H1 (cell line): ENCODE measurements around the gene USP36. TPM values are rescaled to one million over a fixed set of nuclear protein-coding genes. Genes with fewer than 3 reads are reported as not detected.

ENCODE experiments used
- CTCF ChIA-PET: fragments of 300-600 bp; sonication (Branson Sonifier 250); formaldehyde crosslinking; loops from one replicate; lab custom pipeline; 2021; ENCODE audit not compliant: partially characterized antibody; lab: Charles Lee
- POLR2A ChIA-PET: fragments of 300-600 bp; sonication (Branson Sonifier 250); formaldehyde crosslinking; loops from one replicate; lab custom pipeline; 2021; ENCODE audit warnings: inconsistent platforms; ENCODE audit not compliant: partially characterized antibody; lab: Charles Lee
- DNase-seq, 2 experiments: peaks; one replicate each; pipeline versions ENCODE4 v3.0.0 to v3.0.0-alpha.2; 2010 to 2022; ENCODE audit warnings: low spot score in 2 of 2, low read depth in 1 of 2, mixed read lengths in 1 of 2
- FAIRE-seq: peaks from 2 replicates; lab custom pipeline; 2011; peaks lifted over from hg19 to GRCh38; lab: Jason Lieb, UNC
- H2AFZ ChIP-seq: 2 replicates; pipeline ENCODE4 v1.8.1; 2012; ENCODE audit warnings: low read length, inconsistent platforms
- H2AK5ac ChIP-seq: 2 replicates; pipeline ENCODE4 v1.6.1; 2013; ENCODE audit warnings: low read depth, low read length
- H2BK120ac ChIP-seq: replicated peaks from 2 replicates; pipeline ENCODE3; 2013; ENCODE audit warnings: low read depth, low read length, inconsistent platforms
- H2BK12ac ChIP-seq: 2 replicates; pipeline ENCODE4 v1.6.1; 2013; ENCODE audit warnings: low read depth, low read length
- H2BK15ac ChIP-seq: 2 replicates; pipeline ENCODE4 v1.6.1; 2013; ENCODE audit warnings: low read length
- H2BK20ac ChIP-seq: 2 replicates; pipeline ENCODE4 v1.6.1; 2013; ENCODE audit warnings: low read length
- H2BK5ac ChIP-seq: 2 replicates; pipeline ENCODE4 v1.6.1; 2013; ENCODE audit warnings: low read depth, low read length
- H3K14ac ChIP-seq: 2 replicates; pipeline ENCODE4 v1.6.1; 2013; ENCODE audit warnings: inconsistent platforms; ENCODE audit not compliant: insufficient read length
- H3K18ac ChIP-seq: 2 replicates; pipeline ENCODE4 v1.6.1; 2013; ENCODE audit warnings: low read length; ENCODE audit errors: extremely low read depth
- H3K23ac ChIP-seq: 2 replicates; pipeline ENCODE4 v1.6.1; 2013; ENCODE audit warnings: inconsistent platforms; ENCODE audit not compliant: insufficient read length
- H3K23me2 ChIP-seq: 2 replicates; pipeline ENCODE4 v1.6.1; 2013; ENCODE audit warnings: low read depth, low read length
- H3K27ac ChIP-seq: 2 replicates; pipeline ENCODE4 v1.6.1; 2011; ENCODE audit warnings: low read depth, low read length, inconsistent platforms
- H3K27me3 ChIP-seq, 4 experiments: replicated peaks in 1 of 4; 1 replicate in 1 of 4; 2 replicates in 3 of 4; pipeline versions ENCODE4 v1.6.1 to v1.8.1; 2011 to 2013; ENCODE audit warnings: low read length in 3 of 4, mild to moderate bottlenecking in 3 of 4, inconsistent platforms in 2 of 4, mixed read lengths in 2 of 4, moderate library complexity in 1 of 4; ENCODE audit not compliant: control insufficient read depth in 3 of 4, insufficient read depth in 3 of 4; ENCODE audit errors: extremely low read depth in 1 of 4
- H3K36me3 ChIP-seq, 4 experiments: 2 replicates each; pipeline versions ENCODE4 v1.6.1 to v1.8.1; 2011 to 2013; ENCODE audit warnings: mild to moderate bottlenecking in 4 of 4, low read length in 3 of 4, moderate library complexity in 2 of 4, control low read depth in 1 of 4, inconsistent platforms in 1 of 4; ENCODE audit not compliant: insufficient read depth in 4 of 4, control insufficient read depth in 2 of 4
- H3K4ac ChIP-seq: replicated peaks from 2 replicates; pipeline ENCODE3; 2013; ENCODE audit warnings: low read length, low read depth, mixed read lengths, inconsistent platforms; ENCODE audit not compliant: insufficient read length
- H3K4me1 ChIP-seq, 4 experiments: replicated peaks in 1 of 4; 1 replicate in 1 of 4; 2 replicates in 3 of 4; pipeline versions ENCODE4 v1.6.1 to v1.8.1; 2011 to 2013; ENCODE audit warnings: low read length in 3 of 4, inconsistent platforms in 2 of 4, mixed read lengths in 1 of 4; ENCODE audit not compliant: insufficient read depth in 4 of 4, control insufficient read depth in 3 of 4
- H3K4me2 ChIP-seq, 2 experiments: 2 replicates each; pipeline versions ENCODE4 v1.6.1 to v1.8.1; 2011 to 2013; ENCODE audit warnings: low read depth in 2 of 2, low read length in 2 of 2, control low read depth in 1 of 2, inconsistent platforms in 1 of 2, mild to moderate bottlenecking in 1 of 2; ENCODE audit not compliant: insufficient read depth in 1 of 2
- H3K4me3 ChIP-seq, 4 experiments: fragments of 200-600, 300-600 bp in 1 of 4; sonication (generic), shearing (Covaris generic), sonication (Bioruptor Twin) in 1 of 4; 2 replicates each; pipeline versions ENCODE4 v1.5.1 to v1.8.1; 2011 to 2016; ENCODE audit warnings: low read length in 4 of 4, low read depth in 3 of 4, control low read depth in 2 of 4, inconsistent platforms in 2 of 4, mild to moderate bottlenecking in 2 of 4, mixed read lengths in 1 of 4, moderate library complexity in 1 of 4; ENCODE audit not compliant: insufficient read depth in 2 of 4; ENCODE audit errors: extremely low read depth in 1 of 4
- H3K56ac ChIP-seq: replicated peaks from 2 replicates; pipeline ENCODE3; 2013; ENCODE audit warnings: low read depth, mild to moderate bottlenecking, mixed read lengths, low read length, inconsistent platforms; ENCODE audit not compliant: insufficient read length
- H3K79me1 ChIP-seq: 2 replicates; pipeline ENCODE4 v1.6.1; 2013; ENCODE audit warnings: low read depth, low read length, control low read depth
- H3K79me2 ChIP-seq, 2 experiments: 2 replicates each; pipeline versions ENCODE4 v1.6.1 to v1.8.1; 2012 to 2013; ENCODE audit warnings: low read length in 2 of 2, mild to moderate bottlenecking in 2 of 2, inconsistent platforms in 1 of 2; ENCODE audit not compliant: insufficient read depth in 2 of 2, control insufficient read depth in 1 of 2
- H3K9ac ChIP-seq, 4 experiments: replicated peaks in 1 of 4; 1 replicate in 1 of 4; 2 replicates in 3 of 4; pipeline versions ENCODE4 v1.6.1 to v1.8.1; 2011 to 2013; ENCODE audit warnings: low read depth in 3 of 4, low read length in 3 of 4, control low read depth in 2 of 4, mild to moderate bottlenecking in 2 of 4, moderate library complexity in 2 of 4, inconsistent platforms in 1 of 4; ENCODE audit errors: extremely low read depth in 1 of 4
- H3K9me3 ChIP-seq, 2 experiments: 2 replicates each; pipeline versions ENCODE4 v1.6.1 to v1.8.1; 2012 to 2013; ENCODE audit warnings: mild to moderate bottlenecking in 2 of 2, moderate library complexity in 2 of 2, control low read depth in 1 of 2, inconsistent platforms in 1 of 2, low read depth in 1 of 2, low read length in 1 of 2, mixed read lengths in 1 of 2; ENCODE audit not compliant: insufficient read depth in 2 of 2
- H4K20me1 ChIP-seq, 2 experiments: replicated peaks in 1 of 2; 2 replicates each; pipeline versions ENCODE3 to v1.8.1; 2011 to 2013; ENCODE audit warnings: inconsistent platforms in 2 of 2, low read length in 2 of 2, mild to moderate bottlenecking in 1 of 2; ENCODE audit not compliant: insufficient read depth in 2 of 2, control insufficient read depth in 1 of 2
- H4K5ac ChIP-seq: 2 replicates; pipeline ENCODE4 v1.6.1; 2013; ENCODE audit warnings: low read length, low read depth, mixed read lengths, inconsistent platforms; ENCODE audit not compliant: insufficient read length
- H4K8ac ChIP-seq: 2 replicates; pipeline ENCODE4 v1.8.0; 2013; ENCODE audit warnings: mild to moderate bottlenecking, moderate library complexity, low read length, inconsistent platforms; ENCODE audit not compliant: insufficient read depth; ENCODE audit errors: extremely low read depth
- H4K91ac ChIP-seq: replicated peaks from 2 replicates; pipeline ENCODE3; 2013; ENCODE audit warnings: low read length, mixed read lengths, inconsistent platforms; ENCODE audit not compliant: insufficient read length
- EP300 ChIP-seq, 2 experiments: IDR thresholded peaks; 1 replicate in 1 of 2; 2 replicates in 1 of 2; pipeline ENCODE4 v1.6.1; 2011 to 2012; ENCODE audit warnings: low read depth in 2 of 2, low read length in 2 of 2, mild to moderate bottlenecking in 2 of 2, borderline replicate concordance in 1 of 2, inconsistent platforms in 1 of 2, moderate library complexity in 1 of 2
- HDAC2 ChIP-seq, 2 experiments: fragments of 300-600 bp in 1 of 2; sonication (generic) in 1 of 2; IDR thresholded peaks; 2 replicates each; pipeline ENCODE4 v1.6.1; 2011 to 2012; ENCODE audit warnings: low read depth in 2 of 2, low read length in 2 of 2, mild to moderate bottlenecking in 2 of 2, moderate library complexity in 2 of 2, borderline replicate concordance in 1 of 2, inconsistent platforms in 1 of 2
- JUND ChIP-seq: IDR thresholded peaks from 2 replicates; pipeline ENCODE4 v1.6.1; 2011; ENCODE audit warnings: mild to moderate bottlenecking, improper control_type of control experiment, low read length
- NANOG ChIP-seq: IDR thresholded peaks from 2 replicates; pipeline ENCODE4 v1.6.1; 2011; ENCODE audit warnings: low read length, low read depth, mild to moderate bottlenecking, inconsistent platforms; ENCODE audit not compliant: insufficient read depth, poor library complexity, severe bottlenecking
- SIX5 ChIP-seq: IDR thresholded peaks from 2 replicates; pipeline ENCODE4 v1.6.1; 2011; ENCODE audit warnings: mild to moderate bottlenecking, low read depth, low read length
- SRF ChIP-seq: IDR thresholded peaks from 2 replicates; pipeline ENCODE4 v1.6.1; 2011; ENCODE audit warnings: mild to moderate bottlenecking, low read depth, low read length, moderate library complexity
- SUZ12 ChIP-seq: fragments of 200-600 bp; sonication (generic); IDR thresholded peaks from 2 replicates; pipeline ENCODE4 v1.6.1; 2012; ENCODE audit warnings: mild to moderate bottlenecking, inconsistent platforms, low read length, moderate library complexity, mixed read lengths
- TEAD4 ChIP-seq: IDR thresholded peaks from 2 replicates; pipeline ENCODE4 v1.6.1; 2012; ENCODE audit warnings: low read depth, low read length, inconsistent platforms, mixed read lengths
- YY1 ChIP-seq: IDR thresholded peaks from 2 replicates; pipeline ENCODE4 v1.6.1; 2011; ENCODE audit warnings: low read depth, mild to moderate bottlenecking, low read length
- WGBS, 2 experiments: shearing (Covaris generic) in 1 of 2; methylation state at CpG; one replicate each; pipeline versions ENCODE4 v1.1.6 to v1.1.7; 2013 to 2015; ENCODE audit warnings: low lambda C conversion rate in 2 of 2, mixed read lengths in 2 of 2, inconsistent platforms in 1 of 2, low coverage in 1 of 2, missing lambda C conversion rate in 1 of 2; ENCODE audit not compliant: insufficient replicate concordance in 2 of 2, insufficient coverage in 1 of 2, insufficient read length in 1 of 2; ENCODE audit errors: extremely low coverage in 1 of 2, missing lambda C conversion rate in 1 of 2; 5-methylcytosine and 5-hydroxymethylcytosine counted together
- polyA plus RNA-seq, 7 experiments: library from polyadenylated mRNA; depleted of rRNA in 3 of 7; stranded (reverse) in 5 of 7; unstranded in 2 of 7; fragments of >200 nt in 5 of 7; fragments of 200-250 nt in 2 of 7; gene quantifications; 1 replicate in 5 of 7; 2 replicates in 1 of 7; 4 replicates in 1 of 7; pipeline versions ENCODE4 v1.2.1 to v1.2.3, GENCODE V29; 2011 to 2013; ENCODE audit warnings: missing spikeins in 2 of 7, mixed read lengths in 2 of 7
- total RNA-seq: library from RNA; stranded (reverse); fragmentation: NEBNext Ultra II Directional; extraction: Animal tissue kit (Norgen Biotek cat#: 25700); gene quantifications from 2 replicates; pipeline ENCODE4 v1.2.1, GENCODE V29; 2021
- TF ChIP-seq, protein P1 (sequence below): IDR thresholded peaks from 2 replicates; pipeline ENCODE4 v1.6.1; 2012; ENCODE audit warnings: low read length, inconsistent platforms

Gene USP36
- total and polyA plus RNA-seq, 2 of the 8 experiments (the other 6 are each of a cell fraction or from before 2014, with no cell fraction given) = 40.7 to 67.7 TPM

DNA sequence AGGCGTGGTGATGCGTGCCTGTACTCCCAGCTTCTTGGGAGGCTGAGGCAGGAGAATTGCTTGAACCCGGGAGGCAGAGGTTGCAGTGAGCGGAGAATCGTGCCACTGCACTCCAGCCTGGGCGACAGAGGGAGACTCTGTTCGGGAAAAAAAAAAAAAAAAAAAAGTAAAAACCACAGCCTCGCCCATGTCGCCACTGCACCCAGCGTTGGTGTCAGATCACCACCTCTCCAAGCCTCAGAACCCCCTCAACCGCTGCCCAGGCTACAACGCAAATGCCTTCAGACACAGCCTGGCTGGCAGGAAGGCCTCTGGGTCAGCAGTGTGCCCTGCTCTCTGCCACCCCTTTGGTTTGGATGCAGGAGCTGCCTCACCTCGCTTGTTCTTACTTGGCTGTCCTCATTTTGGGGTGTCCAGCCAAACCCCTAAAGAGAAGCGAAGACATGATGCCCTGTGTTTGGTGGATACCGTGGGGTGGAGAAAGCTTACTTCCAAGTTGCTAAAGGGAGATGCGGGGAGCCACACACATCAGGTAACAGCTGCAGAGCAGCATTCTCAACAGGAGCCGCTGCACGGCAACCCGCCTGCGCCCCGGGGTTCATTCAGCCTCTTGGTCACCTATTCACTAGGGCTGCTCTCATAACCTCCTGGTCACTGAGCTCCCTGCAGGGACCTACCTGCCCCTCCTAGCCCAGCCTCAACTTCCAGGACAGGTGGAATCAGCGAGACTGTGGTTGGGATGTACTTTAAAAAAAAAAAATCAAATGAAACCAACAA lies 45.6 kb downstream of the USP36 start:
- CTCF ChIA-PET = interaction anchor here (0.9 kb wide), 1 partner anchor 176 kb away, joined by 3 read pairs; no protein-coding TSS in a partner anchor
- no peak overlapping the region for H4K91ac ChIP-seq
- H3K9me3 ChIP-seq = no peaks in the 10 kb centered on the region
- FAIRE-seq (no peak), DNase-seq (no peak)
- H3K27me3 ChIP-seq = no peaks in the 10 kb centered on the region
- POLR2A ChIA-PET = interaction anchor here (1.1 to 3.0 kb wide), 3 partner anchors 9 to 37 kb away, joined by 3 to 11 read pairs (median 4); no protein-coding TSS in a partner anchor
- H3K27ac ChIP-seq = no peak overlapping the region
- no peak overlapping the region for H3K56ac ChIP-seq
- H3K79me1 ChIP-seq = no peaks in the 10 kb centered on the region
- H3K9ac ChIP-seq = no peak overlapping the region
- H3K4me2 ChIP-seq = no peak overlapping the region
- no peak overlapping the region for H2AK5ac ChIP-seq
- no peak overlapping the region for H2BK20ac ChIP-seq
- H4K5ac ChIP-seq = no peak overlapping the region
- no peak overlapping the region for H2BK15ac ChIP-seq
- 94% methylated on average over 20 of the region's 22 CpGs; no CpG with 5 or more reads in 1 of the 2 experiments for WGBS, 2 experiments
- H2AFZ ChIP-seq = no peak overlapping the region
- H3K36me3 ChIP-seq = peaks cover 20 to 49% (median 35%) of the 10 kb centered on the region in 4 experiments
- no peak overlapping the region for H3K18ac ChIP-seq
- H3K4ac ChIP-seq = no peak overlapping the region
- no peak overlapping the region for H2BK120ac ChIP-seq
- H4K8ac ChIP-seq = no peak overlapping the region
- peaks cover 2% of the 10 kb centered on the region; the same call in 1 of the 2 replicates for H3K23me2 ChIP-seq
- H3K4me1 ChIP-seq = no peaks in the 10 kb centered on the region
- H3K14ac ChIP-seq = no peak overlapping the region
- H4K20me1 ChIP-seq = peaks cover 7 to 12% of the 10 kb centered on the region in 2 experiments
- H3K79me2 ChIP-seq = no peaks in the 10 kb centered on the region
- H3K4me3 ChIP-seq = no peak overlapping the region
- H3K23ac ChIP-seq = no peak overlapping the region
- H2BK12ac ChIP-seq = no peak overlapping the region
- H2BK5ac ChIP-seq = no peak overlapping the region
- TF ChIP-seq SIX5 (no peak), NANOG (no peak), EP300 (IDR thresholded peaks at IDR 0.05; ENCODE audit: borderline replicate concordance in 1 of 2, low read depth in 2 of 2, low read length in 2 of 2) (no peak), YY1 (no peak), SRF (no peak), JUND (no peak), TEAD4 (no peak), SUZ12 (no peak), HDAC2 (IDR thresholded peaks at IDR 0.05; ENCODE audit: borderline replicate concordance in 1 of 2, low read depth in 2 of 2, low read length in 2 of 2) (no peak)
- TF ChIP-seq, protein P1, sequence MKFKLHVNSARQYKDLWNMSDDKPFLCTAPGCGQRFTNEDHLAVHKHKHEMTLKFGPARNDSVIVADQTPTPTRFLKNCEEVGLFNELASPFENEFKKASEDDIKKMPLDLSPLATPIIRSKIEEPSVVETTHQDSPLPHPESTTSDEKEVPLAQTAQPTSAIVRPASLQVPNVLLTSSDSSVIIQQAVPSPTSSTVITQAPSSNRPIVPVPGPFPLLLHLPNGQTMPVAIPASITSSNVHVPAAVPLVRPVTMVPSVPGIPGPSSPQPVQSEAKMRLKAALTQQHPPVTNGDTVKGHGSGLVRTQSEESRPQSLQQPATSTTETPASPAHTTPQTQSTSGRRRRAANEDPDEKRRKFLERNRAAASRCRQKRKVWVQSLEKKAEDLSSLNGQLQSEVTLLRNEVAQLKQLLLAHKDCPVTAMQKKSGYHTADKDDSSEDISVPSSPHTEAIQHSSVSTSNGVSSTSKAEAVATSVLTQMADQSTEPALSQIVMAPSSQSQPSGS = no peak
